GM21576 (cell line): Measurements from ENCODE around the gene PLEKHA5.
"Not testable (repeated sequence)": the region's sequence is repeated elsewhere in the genome, so short reads cannot be mapped to it uniquely, and the experiment has no call there.

Source experiments
- ATAC-seq: cut with Tn5 transposase; IDR thresholded peaks from one replicate; pipeline ENCODE4 v1.9.1; 2021; ENCODE audit warnings: mild to moderate bottlenecking, moderate library complexity; ENCODE audit not compliant: unreplicated experiment

The PLEKHA5 gene

GRCh38 chr12:19261773-19262172 is 132.2 kb downstream of the PLEKHA5 start:
- no peak for ATAC-seq

- ATAC-seq: no peak
Measured at GRCh38 chr12:19263672-19264071, 134.1 kb downstream of the PLEKHA5 start.

GRCh38 chr12:19273482-19274330 is 144.2 kb downstream of the PLEKHA5 start:
- no peak for ATAC-seq

GRCh38 chr12:19276767-19277166 is 147.2 kb downstream of the PLEKHA5 start:
- ATAC-seq: no peak

- ATAC-seq: no peak
Measured at GRCh38 chr12:19277711-19278110, 148.2 kb downstream of the PLEKHA5 start.

GRCh38 chr12:19278407-19278806 is 148.9 kb downstream of the PLEKHA5 start:
- ATAC-seq: no peak

- ATAC-seq: no peak
Measured at GRCh38 chr12:19282133-19282699, 152.7 kb downstream of the PLEKHA5 start.

GRCh38 chr12:19284658-19285057 is 155.1 kb downstream of the PLEKHA5 start:
- ATAC-seq: no peak

GRCh38 chr12:19285793-19286448 is 156.4 kb downstream of the PLEKHA5 start:
- no peak for ATAC-seq

- ATAC-seq: no peak
Measured at GRCh38 chr12:19287302-19287701, 157.8 kb downstream of the PLEKHA5 start.

- ATAC-seq: no peak
Measured at GRCh38 chr12:19288161-19288560, 158.6 kb downstream of the PLEKHA5 start.

- ATAC-seq: no peak
Measured at GRCh38 chr12:19288603-19289244, 159.2 kb downstream of the PLEKHA5 start.

GRCh38 chr12:19298836-19299605 is 169.5 kb downstream of the PLEKHA5 start:
- no peak for ATAC-seq

- ATAC-seq: no peak
Measured at GRCh38 chr12:19299765-19300164, 170.2 kb downstream of the PLEKHA5 start.

GRCh38 chr12:19301223-19301622 is 171.7 kb downstream of the PLEKHA5 start:
- ATAC-seq: no peak

GRCh38 chr12:19301688-19302087 is 172.2 kb downstream of the PLEKHA5 start:
- no peak for ATAC-seq

- ATAC-seq: no peak
Measured at GRCh38 chr12:19302100-19302640, 172.6 kb downstream of the PLEKHA5 start.

- ATAC-seq: no peak
Measured at GRCh38 chr12:19303496-19303895, 174.0 kb downstream of the PLEKHA5 start.

GRCh38 chr12:19304149-19304750 is 174.7 kb downstream of the PLEKHA5 start:
- no peak for ATAC-seq

- ATAC-seq: not testable (repeated sequence)
Measured at GRCh38 chr12:19305621-19306020, 176.1 kb downstream of the PLEKHA5 start.
